Left lobe of liver (tissue), 2 donors: ENCODE data around the gene TMEM86B. TPM values are rescaled to one million over a fixed set of nuclear protein-coding genes. Genes with fewer than 3 reads are reported as not detected.
"Not testable (repeated sequence)": the region's sequence is repeated elsewhere in the genome, so short reads cannot be mapped to it uniquely, and the experiment has no call there.

Experiments
- ATAC-seq: fragments of 200-7000 bp; cut with Tn5 transposase; one replicate; pipeline ENCODE4 v1.9.1; 2020; ENCODE audit warnings: mild to moderate bottlenecking, moderate library complexity
- DNase-seq: peaks from one replicate; pipeline ENCODE4 v3.0.0-alpha.2; 2020; ENCODE audit warnings: low spot score
- total RNA-seq: library from RNA; stranded (reverse); gene quantifications from one replicate; pipeline ENCODE4 v1.2.1, GENCODE V29; 2021
- donor health status: DM: no; HTN: no; CAD: no; lungs with moderate emphysema.
- donor health status: DM: no; HTN: yes; CAD: no.

Gene TMEM86B
- total RNA-seq, 1 donor from 2014 or later: 15.5 TPM

- DNase-seq: no peak
- ATAC-seq: no peak
Observed at GRCh38 chr19:55224038-55224665, 4.4 kb downstream of the TMEM86B start.

- DNase-seq: no peak
- no peak for ATAC-seq
Observed at GRCh38 chr19:55223291-55224037, 5.1 kb downstream of the TMEM86B start.

- DNase-seq (no peak), ATAC-seq (no peak)
Observed at GRCh38 chr19:55220525-55220924, 8.0 kb downstream of the TMEM86B start.

- ATAC-seq: peak; percentile 88
- DNase-seq: peak; percentile 79
Observed at GRCh38 chr19:55216461-55217198, 11.9 kb downstream of the TMEM86B start.

DNA sequence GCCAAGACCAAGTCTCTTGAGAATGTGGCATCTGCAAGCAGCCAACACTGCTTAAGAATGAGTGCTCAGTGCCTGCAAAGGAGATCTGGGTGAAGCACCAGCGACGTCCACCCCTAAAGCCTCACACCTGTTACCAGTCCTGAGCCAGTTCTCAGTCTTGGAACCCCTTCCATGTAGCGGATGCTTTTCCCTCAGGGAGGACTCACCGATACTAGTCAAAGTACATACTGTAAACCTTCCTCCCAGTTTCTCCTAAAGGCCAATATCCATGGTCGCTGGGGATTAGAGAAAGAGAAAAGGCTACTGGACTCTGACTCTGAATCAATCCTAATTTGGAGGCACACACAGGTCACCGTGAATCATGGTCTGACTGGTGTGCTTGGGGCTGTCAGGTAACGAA, 15.0 kb downstream of the TMEM86B start:
- ATAC-seq (no peak), DNase-seq (no peak)

GRCh38 chr19:55212447-55212846, 16.1 kb downstream of the TMEM86B start:
- peak; percentile 40 for ATAC-seq
- no peak for DNase-seq

- DNase-seq (no peak), ATAC-seq (no peak)
Observed at GRCh38 chr19:55209693-55210472, 18.7 kb downstream of the TMEM86B start.

DNA sequence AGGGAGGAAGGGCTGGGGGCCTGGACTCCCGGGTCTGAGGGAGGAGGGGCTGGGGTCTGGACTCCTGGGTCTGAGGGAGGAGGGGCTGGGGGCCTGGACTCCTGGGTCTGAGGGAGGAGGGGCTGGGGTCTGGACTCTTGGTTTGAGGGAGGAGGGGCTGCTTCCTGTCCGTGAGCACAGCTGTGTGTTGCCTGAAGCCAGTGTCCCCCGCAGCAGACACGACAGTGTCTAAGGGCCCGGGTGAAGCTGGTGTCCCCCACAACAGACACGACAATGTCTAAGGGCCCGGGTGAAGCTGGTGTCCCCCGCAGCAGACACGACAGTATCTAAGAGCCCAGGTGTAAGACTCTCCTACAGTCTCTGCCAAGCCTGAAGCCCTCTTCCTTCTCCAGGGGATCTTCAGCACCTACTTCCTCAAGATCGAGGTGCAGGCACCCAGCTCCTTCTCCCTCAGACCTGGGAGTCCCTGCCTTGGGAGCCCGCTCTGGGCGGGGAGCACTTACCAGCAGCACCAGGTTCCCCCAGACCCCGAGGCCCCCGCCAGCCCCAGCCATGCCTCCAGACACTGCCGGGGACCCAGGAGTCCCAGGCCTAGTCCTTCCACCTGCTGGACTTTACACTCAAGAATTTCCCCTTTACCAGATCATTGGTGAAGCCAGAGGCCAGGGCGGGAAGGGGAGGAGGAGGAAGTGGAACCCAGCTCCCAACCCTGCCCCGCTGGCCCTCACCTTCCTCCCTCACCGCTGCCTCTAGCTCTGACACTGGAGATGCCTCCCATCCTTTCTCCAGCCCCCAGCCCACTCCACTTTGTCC, 19.5 kb downstream of the TMEM86B start, which contains the start of gene PTPRH:
Gene PTPRH, minus strand, starts transcription at position 622 of the 813 bp plus-strand sequence. Its CDS starts 68 bp downstream, at position 554.
- ATAC-seq (no peak), DNase-seq (no peak)

GRCh38 chr19:55206664-55207500, 21.7 kb downstream of the TMEM86B start:
- DNase-seq (peak; percentile 85), ATAC-seq (peak; percentile 96)

DNA sequence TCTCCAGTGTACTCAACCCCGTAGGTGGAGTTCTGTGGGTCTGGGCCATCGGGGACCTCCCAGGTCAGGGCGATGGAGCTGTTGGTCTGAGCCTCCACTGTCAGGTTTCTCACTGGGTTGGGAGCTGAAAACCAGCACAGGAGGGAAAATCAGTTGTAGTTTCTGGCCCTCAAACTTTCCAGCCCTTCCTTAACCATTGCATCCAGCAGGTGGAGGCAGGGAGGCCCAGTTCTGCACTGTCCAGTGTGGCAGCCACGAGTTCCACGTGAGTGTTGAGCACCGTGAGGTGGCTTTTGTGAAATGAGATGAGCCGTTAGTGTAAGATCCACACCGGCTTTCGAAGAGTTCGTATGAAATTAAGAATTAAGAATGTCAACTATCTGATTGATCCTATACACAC, 26.4 kb downstream of the TMEM86B start:
- not testable (repeated sequence) for ATAC-seq, DNase-seq

DNA sequence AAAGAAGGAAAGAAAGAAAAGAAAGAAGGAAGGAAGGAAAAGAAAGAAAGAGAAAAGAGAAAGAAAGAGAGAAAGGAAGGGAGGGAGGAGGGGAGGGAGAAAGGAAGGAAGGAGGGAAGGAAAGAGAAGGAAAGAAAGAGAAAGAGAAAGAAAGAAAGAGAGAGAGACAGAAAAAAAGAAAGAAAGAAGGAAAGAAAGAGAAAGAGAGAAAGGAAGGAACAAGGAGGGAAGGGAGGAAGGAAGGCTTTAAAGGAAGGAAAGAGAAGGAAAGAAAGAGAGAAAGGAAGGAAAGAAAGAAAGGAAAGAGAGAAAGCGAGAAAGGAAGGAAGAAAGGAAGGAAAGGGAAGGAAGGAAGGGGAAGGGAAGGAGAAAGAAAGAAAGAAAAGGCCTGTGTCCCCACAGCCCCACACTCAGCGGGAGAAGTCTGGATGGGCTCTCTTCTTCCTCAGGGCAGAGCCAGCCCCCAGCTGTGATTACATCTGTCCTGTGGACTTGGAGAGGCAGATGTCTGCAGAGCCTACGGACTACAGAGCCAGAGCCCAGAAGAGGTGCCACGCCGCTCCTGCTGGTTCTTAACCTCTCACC, 28.9 kb downstream of the TMEM86B start:
- ATAC-seq (no peak), DNase-seq (no peak)

GRCh38 chr19:55198651-55199050, 29.9 kb downstream of the TMEM86B start:
- ATAC-seq: no peak

GRCh38 chr19:55197528-55197927, 31.0 kb downstream of the TMEM86B start:
- no peak for DNase-seq

More at GRCh38 chr19:55198651-55199050, 29.9 kb downstream of the TMEM86B start:
- no peak for DNase-seq

DNA sequence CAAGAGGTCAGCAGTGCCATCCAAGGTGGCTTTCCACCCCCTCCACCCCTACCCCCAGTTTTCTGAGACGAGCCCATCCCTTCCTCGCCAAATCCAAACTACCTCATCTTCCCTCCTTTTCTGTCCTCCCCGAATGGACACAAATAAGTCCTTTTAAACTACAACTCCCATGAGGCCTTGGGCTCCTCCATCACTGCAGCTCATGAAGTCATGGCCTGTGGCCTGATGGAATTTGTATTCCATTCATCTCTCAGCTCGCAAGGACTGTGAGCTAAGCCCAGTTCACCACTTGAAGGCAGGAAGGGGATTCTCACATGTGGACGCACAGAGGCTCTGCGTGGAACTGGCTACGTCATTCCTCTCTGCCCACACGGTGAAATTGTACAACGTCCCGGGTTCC, 31.8 kb downstream of the TMEM86B start:
- DNase-seq (no peak), ATAC-seq (no peak)

More at GRCh38 chr19:55197528-55197927, 31.0 kb downstream of the TMEM86B start:
- peak; percentile 44 for ATAC-seq

GRCh38 chr19:55193481-55193880, 35.1 kb downstream of the TMEM86B start:
- DNase-seq (no peak), ATAC-seq (no peak)

GRCh38 chr19:55189403-55189835, 39.1 kb downstream of the TMEM86B start:
- no peak for ATAC-seq
- no peak for DNase-seq

DNA sequence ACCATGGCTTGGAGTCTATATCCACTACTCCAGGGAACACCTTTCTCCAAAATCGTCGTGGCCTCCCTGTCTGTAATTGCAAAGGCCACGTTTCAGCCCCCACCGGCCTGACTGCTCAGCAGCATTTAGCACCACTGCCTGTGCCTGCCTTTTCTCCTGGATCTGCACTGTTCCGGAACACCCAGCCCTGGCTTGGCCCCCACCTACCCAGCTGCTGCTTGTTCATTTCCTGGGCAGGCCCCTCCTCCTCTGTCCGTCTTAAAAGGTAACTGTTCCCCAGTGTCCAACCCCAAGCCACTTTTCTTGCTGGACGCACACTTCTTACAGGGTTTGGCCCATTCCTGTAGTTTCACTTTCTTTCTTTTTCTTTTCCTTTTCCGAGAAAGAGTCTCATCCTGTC, 39.9 kb downstream of the TMEM86B start:
- no peak for ATAC-seq

GRCh38 chr19:55186080-55186479, 42.5 kb downstream of the TMEM86B start:
- DNase-seq (no peak), ATAC-seq (no peak)

More for the DNA sequence above, 39.9 kb downstream of the TMEM86B start:
- DNase-seq: no peak

DNA sequence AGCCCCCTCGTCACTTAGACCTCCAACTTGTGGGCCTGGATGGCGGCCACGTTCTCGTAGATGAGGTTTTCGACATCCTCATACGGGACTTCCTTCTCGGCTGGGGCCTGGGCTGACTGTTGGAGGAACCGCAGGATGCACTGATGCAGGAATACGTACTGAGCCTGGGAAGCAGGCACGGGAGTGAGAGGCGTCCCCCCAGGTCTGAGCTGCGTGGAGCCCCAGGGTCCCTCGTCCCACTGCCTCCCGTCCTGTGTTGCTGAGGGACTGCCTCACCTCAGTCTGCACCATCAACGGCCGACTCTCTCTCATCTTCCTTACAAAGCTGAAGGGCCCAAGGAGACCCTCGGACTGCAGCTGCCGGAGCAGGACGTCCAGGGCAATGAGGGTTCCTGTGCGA, 46.8 kb downstream of the TMEM86B start:
- ATAC-seq: no peak

More for the DNA sequence above, 46.8 kb downstream of the TMEM86B start:
- DNase-seq: no peak
